Measurements from ENCODE around the gene LGALS8. TPM values are rescaled to one million over a fixed set of nuclear protein-coding genes. Genes with fewer than 3 reads are reported as not detected.

Gene LGALS8
- total RNA-seq, 2 donors from 2014 or later: 58.9 to 83.4 TPM

DNA sequence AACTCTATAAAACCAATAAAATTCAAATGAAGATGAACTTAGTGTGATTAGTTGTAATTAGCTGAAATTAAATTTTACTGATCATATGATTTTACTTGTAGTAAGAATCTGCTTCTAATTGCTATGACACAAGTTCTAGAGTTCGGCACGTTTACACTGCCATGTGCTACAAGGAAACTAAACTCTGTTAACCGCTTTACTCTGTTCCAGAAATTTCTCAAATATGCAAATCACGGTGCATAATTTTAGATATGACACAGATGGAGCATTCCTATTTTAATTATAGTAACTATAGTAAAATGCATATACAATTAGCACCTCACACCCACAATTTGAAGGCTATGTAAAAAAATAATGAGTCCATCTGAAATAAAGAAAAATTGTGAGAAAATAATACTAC lies 65.7 kb downstream of the LGALS8 start:
- Histone ChIP-seq H3K27ac (no peak overlapping the region), H3K4me1 (no peaks in the 10 kb centered on the region), H3K27me3 (no peaks in the 10 kb centered on the region), H3K9me3 (no peaks in the 10 kb centered on the region), H3K36me3 (replicated peaks in 1 of 2; ENCODE audit: insufficient read depth in 1 of 2, low read depth in 2 of 2) (peaks cover 13 to 22% of the 10 kb centered on the region in 2 donors), H3K4me3 (no peak overlapping the region)
- intact Hi-C loops (cut with DNase I): no loop called here
- 91 to 95% methylated on average over 4 of the region's 4 CpGs for WGBS, 2 donors
- ATAC-seq: no peak
- no peak for DNase-seq
- TF ChIP-seq POLR2A (IDR thresholded peaks at IDR 0.05): no peak
- TF ChIP-seq CTCF (IDR thresholded peaks at IDR 0.05): no peak

- DNase-seq (no peak), ATAC-seq (no peak)
- no peak overlapping the region for H3K4me3 ChIP-seq
- 79% methylated on average over 2 of the region's 2 CpGs for WGBS, 2 donors
- TF ChIP-seq CTCF (IDR thresholded peaks at IDR 0.05) (no peak), POLR2A (IDR thresholded peaks at IDR 0.05) (no peak)
- no peak overlapping the region for H3K27ac ChIP-seq
- H3K36me3 ChIP-seq (replicated peaks in 1 of 2; ENCODE audit: insufficient read depth in 1 of 2, low read depth in 2 of 2): peaks cover 8 to 18% of the 10 kb centered on the region in 2 donors
- no peaks in the 10 kb centered on the region for H3K9me3 ChIP-seq
- H3K4me1 ChIP-seq: no peaks in the 10 kb centered on the region
- intact Hi-C loops (cut with DNase I): loop anchor here (10.0 kb wide), 1 partner anchor 46 kb away; no protein-coding TSS in a partner anchor
- H3K27me3 ChIP-seq: no peaks in the 10 kb centered on the region
These were observed 66.9 kb downstream of the LGALS8 start for GRCh38 chr1:236590553-236591150.

DNA sequence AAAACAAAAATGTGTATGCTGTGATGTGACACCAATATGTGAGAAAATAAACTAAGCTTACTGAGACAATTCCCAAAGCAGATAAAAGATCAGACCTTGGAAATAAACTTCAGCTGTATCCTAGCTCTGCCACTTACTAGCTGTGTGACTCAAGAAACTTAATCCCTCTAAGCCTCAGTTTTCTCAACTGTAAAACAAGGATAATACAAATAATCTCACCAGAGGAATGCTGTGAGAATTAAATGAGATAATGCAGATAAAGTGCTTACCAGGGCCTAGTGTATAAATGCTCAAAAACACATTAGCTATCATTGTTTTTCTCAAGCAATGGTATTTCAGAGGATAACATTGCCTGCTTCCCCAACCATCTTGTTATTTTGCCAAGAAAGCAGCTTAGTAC lies 78.4 kb downstream of the LGALS8 start:
- H3K36me3 ChIP-seq (replicated peaks in 1 of 2; ENCODE audit: insufficient read depth in 1 of 2, low read depth in 2 of 2): peaks cover 0 to 11% of the 10 kb centered on the region in 2 donors
- H3K4me1 ChIP-seq: peaks cover 26% of the 10 kb centered on the region
- intact Hi-C loops (cut with DNase I): no loop called here
- no peak overlapping the region for H3K27ac ChIP-seq
- no peaks in the 10 kb centered on the region for H3K27me3 ChIP-seq
- no peak for TF ChIP-seq CTCF (IDR thresholded peaks at IDR 0.05)
- TF ChIP-seq POLR2A (IDR thresholded peaks at IDR 0.05): no peak
- DNase-seq: no peak
- no peak overlapping the region for H3K4me3 ChIP-seq
- no peaks in the 10 kb centered on the region for H3K9me3 ChIP-seq
- ATAC-seq: no peak

Other genes starting within 250 kb of the LGALS8 start
- gene ERO1B, start 242.0 kb upstream of the LGALS8 start, total RNA-seq: 100 to 1,000 TPM; 136 to 489 TPM
- gene EDARADD, start 129.7 kb upstream of the LGALS8 start, total RNA-seq: 1 to 10 TPM; 2.9 to 8.9 TPM
- 10 to 100 TPM; 11.9 to 25.7 TPM for gene HEATR1, start 80.5 kb downstream of the LGALS8 start, total RNA-seq
- 1 to 10 TPM; 3.0 to 3.1 TPM for gene ACTN2, start 162.5 kb downstream of the LGALS8 start, total RNA-seq

All from body of pancreas (tissue), 4 donors.